ENCODE measurements around the gene HOXA10.

The HOXA10 gene

DNA sequence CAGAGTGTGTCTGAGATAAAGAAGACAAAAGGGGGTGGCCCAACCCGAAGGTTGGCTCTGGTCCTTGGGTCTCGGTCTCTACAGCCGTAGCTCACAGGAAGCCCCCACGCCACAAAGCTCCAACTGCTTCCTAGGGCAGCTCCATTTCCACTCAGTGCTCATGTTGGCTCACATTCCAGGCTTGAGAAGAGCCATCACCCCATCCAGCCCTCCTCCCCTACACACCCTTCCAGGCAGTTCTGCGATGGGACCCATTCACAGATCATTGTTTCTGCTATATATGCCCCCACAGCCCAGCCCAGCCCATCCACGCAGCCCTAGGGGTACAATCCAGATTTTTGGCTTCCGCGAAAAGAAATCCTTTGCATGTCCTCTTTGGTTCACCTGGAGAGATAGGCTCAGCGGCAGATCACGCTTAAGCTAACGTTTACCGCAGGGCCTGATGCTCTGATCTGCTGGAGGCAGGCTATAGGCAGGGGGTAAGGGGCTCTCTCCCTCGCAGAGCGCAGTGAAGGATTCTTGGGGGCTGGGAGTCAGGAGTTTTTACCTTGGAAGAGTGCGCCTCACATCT is 17.1 kb upstream of the HOXA10 start:
- DNase-seq (ENCODE audit: low read depth in 2 of 2) = no peak

DNA sequence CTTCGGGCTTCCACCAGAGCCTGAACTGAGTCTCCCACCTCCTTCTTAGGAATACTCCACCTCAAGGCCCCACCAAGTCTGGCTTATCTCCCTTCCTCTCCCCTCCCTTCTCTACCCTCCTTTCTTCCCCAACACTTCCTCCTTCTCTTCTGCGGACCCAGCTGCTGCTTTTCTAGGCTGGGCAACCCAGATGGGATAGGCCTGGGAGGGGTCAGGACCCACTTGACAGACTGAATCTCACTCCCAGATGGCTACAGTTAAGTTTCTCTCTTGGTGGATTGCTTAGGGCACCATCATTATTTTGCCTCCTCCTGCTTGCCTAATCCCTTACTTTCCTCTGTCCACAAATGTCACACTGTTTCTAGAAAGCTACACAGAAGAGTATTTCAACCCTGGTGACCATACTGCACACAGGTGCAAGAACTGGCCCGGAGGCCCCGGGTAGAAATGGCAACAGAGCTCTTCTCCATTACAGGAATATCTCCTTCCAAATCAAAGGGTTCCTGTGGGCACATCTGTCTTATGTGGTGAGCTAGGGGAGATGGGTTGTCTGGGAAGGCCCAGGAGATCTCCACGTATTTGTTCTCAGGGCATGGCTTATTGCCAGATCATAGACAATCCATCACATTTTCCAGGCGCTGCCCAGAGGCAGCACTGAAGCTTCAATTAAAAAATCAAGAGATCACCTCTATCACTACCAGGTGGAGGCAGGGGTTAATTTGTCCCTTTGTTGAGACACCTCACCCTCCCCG is 16.1 kb upstream of the HOXA10 start:
- DNase-seq (ENCODE audit: low read depth in 2 of 2) = no peak

DNA sequence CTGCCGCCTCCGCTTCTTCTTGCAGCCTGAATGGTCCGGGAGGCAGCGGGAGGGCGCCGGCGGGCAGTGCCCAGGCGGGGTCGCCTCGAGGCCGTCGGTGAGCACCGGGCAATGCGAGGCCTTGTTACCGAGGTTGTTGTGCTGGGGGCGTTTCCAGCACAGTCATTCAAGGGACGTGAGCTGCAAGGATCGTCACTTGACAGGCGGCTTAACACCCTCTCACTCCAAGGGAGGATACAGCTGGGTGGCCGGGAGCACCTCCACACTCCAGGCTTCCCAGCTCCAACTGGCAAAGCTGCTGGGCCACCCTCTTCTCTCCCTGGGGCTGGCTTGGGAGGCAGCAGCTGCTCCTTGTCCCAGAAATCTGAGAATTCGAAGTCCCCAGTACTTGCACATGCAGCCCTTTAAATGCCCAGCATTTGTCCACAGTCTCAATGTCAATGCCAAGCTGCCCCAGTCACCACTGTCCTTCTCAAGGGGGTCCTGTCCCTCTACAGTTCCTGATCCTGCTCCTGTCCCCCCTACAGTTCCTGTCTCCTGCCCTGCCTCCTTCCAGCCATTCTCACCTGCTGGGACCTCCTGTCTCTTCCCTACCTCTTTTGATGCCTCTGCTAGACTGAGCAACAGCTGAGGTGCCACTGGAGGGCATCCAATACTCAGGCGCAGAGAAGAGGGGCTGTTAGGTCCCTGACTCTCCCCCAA is 15.3 kb upstream of the HOXA10 start:
- no peak for DNase-seq (ENCODE audit: low read depth in 2 of 2)

DNA sequence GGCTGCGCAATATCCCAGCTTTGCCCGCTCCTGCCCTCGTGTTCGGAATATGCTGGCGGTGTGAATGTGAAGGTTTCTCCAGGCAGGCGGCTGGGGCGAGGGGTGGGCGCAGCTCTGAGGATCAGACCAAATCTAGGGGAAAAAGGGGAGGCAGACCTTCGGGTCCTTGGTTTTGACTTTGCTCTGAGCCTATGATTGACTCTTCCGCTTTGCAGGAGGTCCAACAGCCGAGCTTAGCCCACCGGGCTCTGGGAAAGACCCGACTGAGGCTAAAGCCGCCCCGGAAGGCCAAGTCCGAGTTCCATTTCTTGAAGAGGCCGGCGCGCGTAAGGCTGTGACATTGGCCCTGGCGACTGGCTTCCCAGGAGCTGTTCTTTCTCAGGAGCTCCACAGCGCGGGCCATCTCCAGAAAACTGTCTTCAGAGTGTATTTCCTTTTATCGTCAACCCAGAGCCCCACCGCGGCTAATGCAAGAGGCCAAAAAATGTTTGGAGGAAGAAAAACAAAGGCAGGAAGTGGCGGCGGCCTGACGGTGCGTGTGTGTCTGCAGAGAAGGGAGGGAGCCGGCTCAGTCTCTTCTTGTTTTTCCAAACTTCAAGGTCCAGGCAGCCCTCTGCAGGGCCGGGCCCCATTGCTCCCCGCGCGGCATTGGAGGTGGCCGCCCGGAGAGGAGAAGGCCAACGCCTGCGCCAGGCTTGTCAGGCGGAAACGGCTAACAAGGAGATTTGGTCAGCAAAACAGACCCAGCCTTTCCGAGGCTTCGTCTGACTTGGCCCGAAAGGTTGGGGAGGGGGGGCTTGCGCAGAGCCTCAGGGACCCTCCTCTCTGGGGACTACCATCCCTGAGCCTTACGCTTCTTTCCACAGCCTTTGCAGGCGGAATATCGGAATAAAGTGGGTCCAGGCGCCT is 14.5 kb upstream of the HOXA10 start:
- no peak for DNase-seq (ENCODE audit: low read depth in 2 of 2)

DNA sequence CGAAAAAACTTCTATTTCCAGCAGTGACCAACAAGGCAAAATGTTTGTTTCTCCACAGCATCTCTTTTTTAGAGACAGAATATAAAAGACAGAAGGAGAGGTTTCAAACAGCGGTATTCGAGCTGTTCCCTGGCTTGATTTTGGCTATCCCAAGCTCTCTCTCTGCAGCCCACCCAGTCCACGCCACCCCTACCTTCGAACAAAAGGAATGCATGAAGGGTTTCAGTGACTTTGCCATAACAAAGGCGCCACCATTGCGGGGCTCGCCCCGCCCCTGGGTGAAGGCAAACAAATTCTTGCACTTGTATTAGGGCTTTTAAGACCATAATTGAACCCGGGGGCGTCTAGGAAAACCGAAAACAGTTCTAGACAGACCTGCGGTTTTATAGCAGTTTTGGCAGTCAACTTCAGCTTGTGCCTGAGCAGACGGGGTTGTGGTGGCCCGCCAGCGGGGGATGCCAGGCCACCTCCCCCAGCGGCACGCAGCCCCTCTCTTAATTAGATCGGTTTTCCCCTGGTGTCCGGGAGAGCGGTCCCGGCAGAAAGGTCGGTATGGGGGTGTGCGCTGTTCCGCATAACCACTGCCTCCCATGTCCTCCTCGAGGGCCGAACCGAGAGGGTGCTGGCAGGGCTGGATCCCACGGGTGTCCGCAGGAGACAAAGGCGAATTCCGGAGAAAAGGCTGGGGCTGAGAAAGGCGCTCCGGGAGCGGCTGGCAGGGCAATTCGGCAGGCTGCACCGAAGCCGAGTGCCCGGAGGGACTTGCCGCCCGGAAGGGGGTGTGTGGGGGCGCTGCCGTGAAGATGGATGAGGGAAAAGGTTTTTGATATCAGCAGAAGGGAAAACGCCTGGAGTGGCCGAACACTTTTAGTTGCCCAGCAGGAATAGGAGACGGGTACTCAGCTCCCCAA is 13.6 kb upstream of the HOXA10 start:
- no peak for DNase-seq (ENCODE audit: low read depth in 2 of 2)

DNA sequence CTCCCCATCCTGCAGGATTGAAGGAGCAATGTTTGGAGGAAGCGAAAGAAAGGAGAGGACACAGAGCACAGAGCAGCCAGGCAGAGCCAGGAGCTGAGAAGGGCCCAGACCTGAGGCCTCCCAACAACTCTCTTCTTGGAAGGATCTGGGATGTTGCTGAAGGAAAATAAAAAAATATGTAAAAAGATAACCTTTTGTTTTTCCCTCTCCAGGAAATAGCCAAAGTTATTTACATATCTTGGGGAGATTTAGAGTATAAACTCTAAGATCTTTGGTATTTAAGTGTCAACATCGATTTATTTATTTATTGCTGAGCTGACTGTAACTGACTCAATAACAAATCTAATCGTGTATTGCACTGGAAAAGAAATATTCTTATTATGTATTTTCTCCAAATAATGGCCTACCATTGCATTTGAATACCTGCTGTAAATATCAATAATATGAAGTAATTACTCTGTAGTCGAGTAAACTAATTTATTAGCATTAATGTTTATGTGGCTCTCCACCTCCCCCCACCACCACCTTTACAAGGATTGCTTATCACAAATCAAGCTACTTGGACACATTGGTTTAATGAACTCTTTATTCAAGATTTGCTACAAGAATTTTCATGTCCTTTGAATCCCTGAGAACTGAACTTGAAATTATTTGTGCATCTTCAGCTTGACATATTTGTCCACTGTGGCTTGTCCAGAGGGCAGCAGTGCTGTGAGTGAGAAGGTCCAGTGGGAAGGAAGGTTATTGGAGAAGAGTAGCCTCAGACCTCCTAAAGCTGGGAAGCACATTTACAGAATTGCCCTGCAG is 12.8 kb upstream of the HOXA10 start:
- no peak for DNase-seq (ENCODE audit: low read depth in 2 of 2)

DNA sequence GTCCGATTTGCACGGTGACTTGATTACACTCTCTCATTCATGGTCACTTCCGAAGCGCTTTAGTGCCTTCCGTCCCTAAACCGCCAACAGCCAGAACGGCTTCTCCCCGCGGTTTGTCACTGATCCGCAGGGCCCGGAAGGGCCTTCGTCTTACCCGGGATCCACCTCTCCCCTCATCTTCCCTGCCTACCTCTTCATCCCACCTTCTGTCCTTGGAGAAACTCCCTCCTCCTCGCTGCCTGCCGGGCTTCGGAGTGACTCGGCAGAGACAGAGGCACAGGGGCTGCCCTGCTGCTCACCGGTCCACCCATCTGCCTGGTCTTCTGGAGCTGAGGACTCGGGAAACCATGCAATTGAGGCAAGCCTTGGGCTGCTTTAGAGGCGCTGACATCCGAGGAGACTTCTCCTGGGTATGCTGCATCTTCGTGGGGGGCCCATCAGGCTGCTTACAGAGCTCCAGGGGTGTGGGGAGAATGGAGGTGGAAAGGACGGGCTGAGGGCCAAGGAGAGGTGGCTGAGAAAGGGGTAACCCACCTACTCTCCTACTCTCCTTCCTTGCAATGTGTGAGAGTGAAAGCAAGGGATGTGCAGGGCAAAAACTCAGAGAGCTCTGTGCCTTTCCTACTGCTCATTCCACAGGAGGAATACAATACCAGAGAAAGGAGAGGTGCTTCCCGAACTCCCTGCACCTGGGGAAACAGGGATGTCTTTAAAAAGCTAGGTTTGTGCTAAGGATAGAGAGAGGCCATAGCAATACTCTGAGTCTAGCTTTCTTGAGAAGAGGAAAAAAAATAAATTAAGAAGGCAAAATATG is 11.9 kb upstream of the HOXA10 start:
- no peak for DNase-seq (ENCODE audit: low read depth in 2 of 2)

DNA sequence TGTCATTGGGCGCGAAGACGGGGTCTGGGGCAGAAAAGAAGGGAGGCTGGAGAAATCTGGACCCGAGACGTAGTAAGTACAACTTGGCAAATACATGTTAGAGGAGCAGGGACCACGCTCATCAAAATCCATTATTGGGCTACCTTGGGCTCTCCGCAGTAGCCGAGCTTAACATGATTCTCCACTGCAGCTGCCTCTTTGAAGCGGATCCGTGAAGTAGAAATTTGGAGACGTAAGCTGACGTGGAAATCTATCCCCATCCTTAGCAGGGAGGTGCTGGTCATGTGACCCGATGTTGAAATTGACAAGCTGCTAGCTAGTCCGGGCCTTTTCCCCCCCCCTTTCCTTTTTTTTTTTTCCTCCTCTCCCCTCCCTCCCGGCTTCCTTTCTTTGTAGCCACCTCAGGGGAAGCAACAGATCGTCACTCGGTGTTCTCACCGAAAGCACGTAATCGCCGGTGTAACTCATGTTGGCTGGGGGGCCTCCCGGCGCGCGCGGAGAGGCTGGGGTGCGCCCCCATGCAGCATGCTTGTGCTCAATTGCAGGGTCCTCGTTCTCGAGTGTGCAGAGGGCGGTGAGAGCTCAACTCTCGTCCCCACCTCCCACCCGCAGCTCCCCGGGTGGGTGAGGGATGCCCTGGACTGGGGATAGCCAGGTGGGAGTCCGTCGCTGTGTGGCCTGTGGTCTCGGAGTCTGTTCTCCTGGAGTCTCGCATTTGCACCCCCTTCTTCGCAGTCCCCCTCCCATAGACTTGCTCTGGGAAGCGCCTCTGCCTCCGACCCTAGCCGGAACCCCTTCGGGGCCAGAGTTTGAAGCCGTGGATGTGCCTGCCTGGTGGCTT is 11.1 kb upstream of the HOXA10 start, which contains the start of gene HOXA11:
TSS of gene HOXA11 (minus strand) at position 220 of the 841 bp plus-strand sequence. CDS start at position 132, 88 bp downstream.
- no peak for DNase-seq (ENCODE audit: low read depth in 2 of 2)

DNA sequence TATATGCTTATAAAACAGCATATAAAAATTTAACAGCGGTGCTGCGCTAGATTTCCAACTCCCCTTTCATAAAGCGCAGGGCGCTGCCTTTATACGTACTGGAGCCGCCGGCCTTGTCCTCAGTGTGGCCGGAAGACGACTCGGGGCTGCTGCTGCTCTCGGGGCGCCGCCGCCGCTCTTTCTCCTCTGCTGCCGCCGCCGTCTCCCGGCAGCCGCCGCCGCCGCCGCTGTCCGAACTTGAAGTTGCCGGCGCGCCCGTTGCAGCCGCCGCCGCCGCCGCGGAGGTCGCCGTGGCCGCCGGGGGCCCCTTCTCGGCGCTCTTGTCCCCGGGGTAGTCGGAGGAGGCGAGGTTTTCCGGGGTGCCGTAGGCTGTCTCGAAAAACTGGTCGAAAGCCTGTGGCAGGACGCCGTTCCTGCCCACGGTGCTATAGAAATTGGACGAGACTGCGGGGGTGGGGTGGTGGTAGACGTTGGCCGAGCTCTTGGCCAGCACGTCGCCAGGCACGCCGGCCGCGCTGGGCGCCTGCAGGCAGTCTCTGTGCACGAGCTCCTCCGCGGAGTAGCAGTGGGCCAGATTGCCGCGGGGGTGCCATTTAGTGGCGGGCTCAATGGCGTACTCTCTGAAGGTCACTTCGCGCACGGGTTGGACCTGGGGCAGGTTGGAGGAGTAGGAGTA is 10.4 kb upstream of the HOXA10 start:
- DNase-seq (ENCODE audit: low read depth in 2 of 2) = no peak

DNA sequence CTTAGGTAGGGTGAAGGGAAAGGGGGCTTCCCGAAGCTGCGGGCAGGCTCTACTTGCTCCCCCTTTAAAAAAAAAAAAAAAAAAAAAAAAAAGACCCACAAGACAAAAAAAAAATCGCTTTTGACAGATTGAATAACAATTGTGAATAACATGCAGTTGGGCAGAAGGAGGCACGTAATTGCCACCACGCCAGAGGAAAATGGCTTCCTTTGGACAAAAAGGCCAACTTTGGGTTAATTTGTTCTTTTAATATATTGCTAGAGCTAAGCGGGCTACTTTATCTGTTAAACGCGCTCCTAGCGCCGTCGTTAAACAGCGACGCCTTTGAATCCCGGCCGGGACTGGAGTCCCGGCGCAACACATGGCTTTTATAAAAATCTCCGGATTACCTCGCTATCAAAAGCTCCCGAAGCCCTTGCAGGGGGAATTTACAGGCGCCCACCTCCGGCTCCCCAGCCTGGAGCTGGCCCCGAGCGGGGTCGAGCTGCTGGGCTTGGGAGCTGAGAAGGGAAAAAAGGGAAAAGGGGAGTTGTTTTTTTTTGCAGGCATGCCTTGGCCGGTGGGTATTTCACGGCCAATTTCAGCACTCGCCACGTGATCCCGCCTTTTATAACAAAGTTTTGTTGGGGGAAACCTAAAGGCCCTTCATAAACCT is 9.7 kb upstream of the HOXA10 start:
- DNase-seq (ENCODE audit: low read depth in 2 of 2) = no peak

DNA sequence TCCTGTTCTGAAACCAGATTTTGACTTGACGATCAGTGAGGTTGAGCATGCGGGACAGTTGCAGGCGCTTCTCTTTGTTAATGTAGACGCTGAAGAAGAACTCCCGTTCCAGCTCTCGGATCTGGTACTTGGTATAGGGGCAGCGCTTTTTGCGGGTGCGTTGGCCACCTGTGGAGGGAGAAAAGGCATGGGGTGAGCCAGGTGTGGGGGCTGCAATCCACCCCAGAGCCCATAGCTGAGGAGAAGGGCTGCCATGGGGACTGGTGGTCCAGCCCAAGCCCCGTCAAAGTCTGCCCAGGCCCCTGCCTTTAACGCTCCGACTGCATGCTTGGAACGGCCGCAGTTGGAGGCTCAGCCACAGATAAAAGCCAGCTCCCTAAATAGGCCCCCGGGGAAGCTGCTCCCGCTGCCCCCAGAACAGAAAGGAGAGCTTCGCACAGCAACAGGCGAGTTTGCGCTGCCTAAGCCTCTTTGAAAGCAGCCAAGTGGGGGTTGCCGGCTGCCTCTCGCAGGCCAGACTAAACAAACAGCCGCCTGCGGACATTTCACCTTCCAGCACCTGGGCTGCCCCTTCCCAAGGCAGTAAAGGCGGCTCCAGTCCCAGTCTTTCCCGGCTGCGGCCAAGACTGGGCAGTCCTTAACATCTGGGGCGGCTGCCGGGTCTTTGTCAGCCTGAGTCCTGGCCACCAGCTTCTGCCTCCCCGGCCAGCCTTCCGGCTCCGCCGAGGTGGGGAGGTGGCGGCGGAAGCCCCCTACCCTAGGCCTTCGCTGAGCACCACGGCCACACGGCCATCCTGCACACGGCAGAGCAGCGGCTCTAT is 9.0 kb upstream of the HOXA10 start:
- no peak for DNase-seq (ENCODE audit: low read depth in 2 of 2)

DNA sequence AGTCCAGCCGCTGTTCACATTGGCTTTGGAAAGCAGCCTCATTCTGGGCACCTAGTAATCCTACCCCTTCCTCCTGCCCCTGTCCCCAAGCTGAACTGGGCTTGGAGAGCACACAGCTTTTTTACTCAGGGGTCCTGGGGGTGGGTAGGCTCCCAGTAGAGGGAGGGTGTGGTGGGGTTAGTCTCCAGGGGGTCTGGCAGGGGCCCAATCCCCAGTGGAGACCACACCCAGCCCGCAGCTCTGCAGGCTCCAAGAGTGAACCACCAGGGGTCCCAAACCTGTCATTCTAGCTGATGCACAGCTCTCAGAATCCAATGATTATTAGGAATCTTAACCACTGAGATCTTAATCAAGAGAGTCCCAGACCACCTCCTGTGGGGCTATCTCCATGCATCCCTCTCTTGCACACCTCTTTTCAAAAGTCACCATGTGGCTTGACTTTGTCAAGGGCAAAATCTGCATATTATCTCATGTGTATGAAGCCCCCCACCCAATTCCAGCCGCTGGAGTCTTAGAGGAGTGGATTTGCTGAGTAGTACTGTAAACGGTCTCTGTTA is 8.2 kb upstream of the HOXA10 start:
- no peak for DNase-seq (ENCODE audit: low read depth in 2 of 2)

DNA sequence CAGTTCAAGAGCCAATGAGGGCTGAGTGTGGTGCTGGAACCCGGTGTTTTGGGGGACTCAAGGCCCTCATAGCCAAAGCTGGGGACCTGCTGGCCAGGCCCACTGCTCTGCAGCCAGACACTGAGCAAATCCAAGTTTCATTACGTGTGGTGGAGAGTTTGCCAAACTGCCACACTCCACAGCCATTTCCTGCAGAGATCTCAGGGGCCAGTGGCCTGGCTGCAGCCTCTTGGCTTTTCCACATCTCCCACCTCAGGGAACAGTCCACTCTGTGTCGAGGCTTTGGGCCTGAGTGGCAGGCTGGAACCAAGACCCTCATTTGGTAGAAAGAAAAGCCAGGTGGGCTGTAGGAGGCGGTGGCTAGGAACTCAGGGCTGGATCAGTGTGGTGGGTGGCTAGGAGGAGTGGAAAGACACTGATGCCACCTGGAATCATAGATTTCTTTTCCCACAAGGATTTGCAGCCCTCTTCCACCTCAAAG is 7.7 kb upstream of the HOXA10 start:
- DNase-seq (ENCODE audit: low read depth in 2 of 2) = no peak

DNA sequence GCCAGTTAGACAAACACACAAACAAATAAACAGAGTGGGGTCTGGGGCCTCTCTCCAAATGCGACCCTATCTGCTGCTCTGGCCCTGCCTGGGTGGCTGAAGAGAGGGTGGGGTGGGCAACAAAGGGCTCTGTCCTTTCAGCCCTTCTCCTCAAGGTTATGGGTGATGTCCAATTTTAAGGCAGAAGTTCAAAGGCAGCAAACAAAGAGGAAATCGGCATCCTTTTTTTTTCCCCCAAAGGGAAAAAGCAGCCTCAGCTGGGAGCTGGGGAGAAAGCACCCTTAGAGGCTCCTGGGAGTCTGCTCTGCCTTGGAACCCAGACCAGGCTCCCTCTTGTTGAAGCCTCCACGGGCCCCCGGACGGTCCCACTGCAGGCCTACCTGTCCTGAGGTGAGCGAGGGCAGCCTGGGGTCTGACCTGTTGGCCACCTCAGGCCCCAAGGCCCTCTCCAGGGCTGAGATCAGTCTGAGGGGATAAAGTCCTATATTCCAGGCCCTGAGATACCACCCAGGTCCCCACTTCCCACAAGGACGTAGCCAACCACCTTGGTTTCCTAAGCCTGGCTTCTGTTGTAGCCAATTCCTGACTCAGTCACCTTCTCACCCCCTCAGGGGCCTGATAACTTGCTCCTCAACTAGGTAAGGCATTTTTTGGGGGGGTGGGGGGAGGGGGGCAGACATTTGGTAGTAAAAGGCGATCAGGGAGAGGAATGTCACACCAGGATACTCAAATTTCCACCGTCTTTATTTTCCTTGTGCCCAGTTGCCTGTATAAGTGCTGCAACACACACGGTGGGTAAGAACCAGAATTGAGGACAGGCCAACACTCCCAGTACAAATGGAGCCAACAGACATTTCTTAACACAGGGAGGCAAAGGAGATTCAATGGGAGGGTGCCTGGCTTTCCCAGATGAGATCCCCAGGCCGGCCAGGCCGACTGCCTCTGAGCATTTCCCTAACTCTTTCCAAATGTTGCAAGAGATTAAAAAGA is 6.6 kb upstream of the HOXA10 start:
- no peak for DNase-seq (ENCODE audit: low read depth in 2 of 2)

Measured in stimulated activated CD4-positive, alpha-beta T cell treated with anti-CD3 and anti-CD28 coated beads, Interleukin-15, amount 100 ng/mL, for 48 hours (primary cell).